Activated T-helper 1 cell treated with anti-CD3 and anti-CD28 coated beads, Interleukin-12 subunit alpha, Interleukin-12 subunit beta, Interleukin-2, Interleukin-4 antibody, amounts not matched to agents 30 ng/mL and 10 ng/mL and 1 ng/mL, durations not matched to agents 14 hours and 24 hours and 36 hours (primary cell): ENCODE results near the gene SRSF12. TPM values are rescaled to one million over a fixed set of nuclear protein-coding genes. Genes with fewer than 3 reads are reported as not detected.
"Not testable (repeated sequence)": the region's sequence is repeated elsewhere in the genome, so short reads cannot be mapped to it uniquely, and the experiment has no call there.

Experiments used
- DNase-seq: peaks from one replicate; pipeline ENCODE4 v3.0.0; 2021; ENCODE audit warnings: low spot score
- H3K27ac Mint-ChIP-seq: one replicate; pipeline ENCODE4 v1.8.0; 2021; ENCODE audit warnings: mild to moderate bottlenecking, mixed read lengths
- H3K27me3 Mint-ChIP-seq: one replicate; pipeline ENCODE4 v1.8.0; 2022; ENCODE audit warnings: mild to moderate bottlenecking, moderate library complexity, mixed read lengths; ENCODE audit not compliant: insufficient read depth
- H3K36me3 Mint-ChIP-seq: one replicate; pipeline ENCODE4 v1.8.0; 2021; ENCODE audit warnings: low read depth, mixed read lengths
- H3K4me1 Mint-ChIP-seq: one replicate; pipeline ENCODE4 v1.8.0; 2021; ENCODE audit warnings: low read depth, mixed read lengths
- H3K4me3 Mint-ChIP-seq: one replicate; pipeline ENCODE4 v1.8.0; 2021; ENCODE audit warnings: mild to moderate bottlenecking, moderate library complexity, mixed read lengths
- H3K9me3 Mint-ChIP-seq: one replicate; pipeline ENCODE4 v1.8.0; 2021; ENCODE audit warnings: mixed read lengths
- intact Hi-C: fragments of 100-400 bp; cut with micrococcal nuclease; formaldehyde crosslinking; loops from one replicate; pipeline ENCODE4 v1.15.1; 2024
- total RNA-seq: library from RNA; stranded (reverse); gene quantifications from 2 replicates; pipeline ENCODE4 v1.2.3, GENCODE V29; 2022

The SRSF12 gene
- total RNA-seq, 1 donor from 2014 or later: 0.10 TPM

DNA sequence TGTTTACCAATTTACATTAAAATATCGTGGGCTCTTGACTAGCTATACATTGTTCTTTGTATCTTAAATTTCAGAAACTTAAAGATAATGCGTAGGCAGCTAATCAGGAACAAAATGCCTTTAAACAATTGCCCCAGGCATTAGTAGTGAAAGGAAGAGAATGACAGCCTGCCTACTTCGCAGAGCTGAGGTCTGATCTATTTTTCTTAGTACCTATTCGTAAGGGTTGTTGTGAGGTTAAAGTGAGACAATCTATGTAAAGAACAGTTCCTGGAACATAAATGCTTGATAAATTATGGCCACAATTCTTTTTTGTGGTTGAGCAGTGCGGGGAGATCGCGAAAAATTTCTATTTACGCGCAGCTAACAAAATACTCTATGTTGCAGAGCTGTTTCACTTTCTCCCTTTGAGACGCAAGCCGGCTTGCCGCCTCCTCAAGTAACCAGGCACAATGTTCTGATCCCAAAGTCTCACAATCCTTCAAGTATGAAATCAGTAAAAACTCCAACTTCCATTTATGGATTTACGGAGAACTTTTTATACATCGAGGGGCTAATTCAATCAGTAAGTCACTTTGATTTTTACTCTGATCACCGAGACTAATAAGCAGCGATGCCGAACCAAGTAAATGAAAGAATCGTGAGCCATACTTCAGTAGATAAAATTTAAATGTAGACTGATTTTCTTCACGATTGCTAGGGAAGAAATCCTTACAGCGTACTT is 38.2 kb downstream of the SRSF12 start:
- peak; percentile 56 for DNase-seq
- Mint-ChIP-seq H3K27ac (peak overlapping the region; percentile 98), H3K4me1 (peaks cover 34% of the 10 kb centered on the region), H3K4me3 (peak overlapping the region; percentile 95), H3K9me3 (no peaks in the 10 kb centered on the region), H3K36me3 (peaks cover 17% of the 10 kb centered on the region), H3K27me3 (no peaks in the 10 kb centered on the region)
- intact Hi-C loops: loop anchor here (1.0 to 5.0 kb wide), 10 partner anchors 66 to 1925 kb away; partner anchors contain the start of genes AKIRIN2, MDN1, RNGTT and RRAGD

DNA sequence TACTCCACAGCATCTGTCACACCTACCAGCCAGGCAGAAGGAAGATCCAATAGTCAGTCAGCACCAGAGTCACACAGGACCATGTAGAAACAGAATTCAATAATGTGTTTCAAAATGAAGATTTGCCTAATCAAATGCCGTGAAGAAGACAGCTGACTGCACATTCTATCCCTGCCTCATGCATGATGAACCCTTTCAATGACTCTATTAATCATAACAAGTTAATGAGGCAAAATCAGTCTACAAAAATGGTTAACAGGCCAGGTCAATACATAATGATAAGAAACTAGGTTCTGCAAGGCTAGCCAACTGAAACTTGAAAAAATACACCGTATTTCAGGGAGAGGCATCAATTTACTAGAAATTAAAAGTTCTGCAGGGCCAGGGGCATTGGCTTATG is 44.0 kb downstream of the SRSF12 start:
- intact Hi-C loops: no loop called here
- DNase-seq: no peak
- H3K4me3 Mint-ChIP-seq: no peak overlapping the region
- no peak overlapping the region for H3K27ac Mint-ChIP-seq
- peaks cover 1% of the 10 kb centered on the region for H3K36me3 Mint-ChIP-seq
- H3K9me3 Mint-ChIP-seq: no peaks in the 10 kb centered on the region
- no peaks in the 10 kb centered on the region for H3K27me3 Mint-ChIP-seq
- H3K4me1 Mint-ChIP-seq: peaks cover 10% of the 10 kb centered on the region

DNA sequence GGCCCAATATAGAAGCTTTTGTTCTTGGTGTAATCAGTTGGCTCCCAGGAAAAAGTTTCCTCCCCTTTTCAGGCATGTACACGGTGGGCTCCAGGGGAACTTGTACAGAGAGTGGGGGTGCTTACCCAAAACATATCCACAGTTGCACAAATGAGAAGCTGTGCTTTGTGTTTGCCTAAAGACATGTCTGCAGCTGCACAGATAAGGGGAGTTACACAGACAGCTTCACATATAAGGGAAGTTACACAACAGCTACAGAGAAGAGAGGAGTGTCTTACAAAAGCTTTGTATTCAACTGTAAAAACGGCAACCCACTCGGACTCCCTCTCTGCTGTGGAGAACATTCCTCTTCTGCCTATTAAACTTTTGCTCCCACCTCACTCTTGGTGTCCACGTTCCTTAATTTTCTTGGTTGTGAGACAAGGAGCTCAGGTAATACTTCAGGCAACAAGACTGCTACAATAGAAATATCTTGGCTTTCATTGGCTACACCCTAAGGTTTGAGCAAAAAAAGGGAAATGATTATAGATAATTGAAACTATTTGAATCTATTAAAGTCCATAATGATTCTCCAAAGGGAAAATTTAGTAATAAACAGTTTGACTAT is 44.8 kb downstream of the SRSF12 start:
- no peak overlapping the region for H3K27ac Mint-ChIP-seq
- H3K36me3 Mint-ChIP-seq: peaks cover 1% of the 10 kb centered on the region
- peaks cover 5% of the 10 kb centered on the region for H3K4me1 Mint-ChIP-seq
- no peaks in the 10 kb centered on the region for H3K9me3 Mint-ChIP-seq
- H3K27me3 Mint-ChIP-seq: no peaks in the 10 kb centered on the region
- intact Hi-C loops: no loop called here
- no peak for DNase-seq
- H3K4me3 Mint-ChIP-seq: no peak overlapping the region

DNA sequence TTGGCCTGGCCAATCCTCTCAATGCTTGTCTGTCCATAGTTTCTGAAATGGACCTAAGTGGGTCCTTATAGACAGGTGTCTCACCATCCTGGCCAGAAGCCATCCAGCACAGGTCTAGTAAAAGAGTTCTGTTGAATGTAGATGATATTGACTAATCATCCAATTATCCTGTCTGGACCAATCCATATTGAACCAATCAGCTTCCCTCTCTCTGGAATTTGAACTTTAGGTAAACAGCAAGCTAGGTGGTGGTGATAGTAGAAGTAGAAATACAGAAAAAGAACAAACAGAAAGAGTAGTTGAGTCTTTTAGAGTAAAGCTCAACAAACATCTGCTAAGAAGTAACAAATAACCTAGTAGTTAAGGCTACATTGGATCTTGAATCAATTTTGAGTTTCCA is 46.8 kb downstream of the SRSF12 start:
- Mint-ChIP-seq H3K27me3 (peaks cover 9% of the 10 kb centered on the region), H3K4me3 (no peak overlapping the region), H3K4me1 (no peaks in the 10 kb centered on the region), H3K27ac (no peak overlapping the region), H3K9me3 (no peaks in the 10 kb centered on the region), H3K36me3 (no peaks in the 10 kb centered on the region)
- intact Hi-C loops: no loop called here
- no peak for DNase-seq

DNA sequence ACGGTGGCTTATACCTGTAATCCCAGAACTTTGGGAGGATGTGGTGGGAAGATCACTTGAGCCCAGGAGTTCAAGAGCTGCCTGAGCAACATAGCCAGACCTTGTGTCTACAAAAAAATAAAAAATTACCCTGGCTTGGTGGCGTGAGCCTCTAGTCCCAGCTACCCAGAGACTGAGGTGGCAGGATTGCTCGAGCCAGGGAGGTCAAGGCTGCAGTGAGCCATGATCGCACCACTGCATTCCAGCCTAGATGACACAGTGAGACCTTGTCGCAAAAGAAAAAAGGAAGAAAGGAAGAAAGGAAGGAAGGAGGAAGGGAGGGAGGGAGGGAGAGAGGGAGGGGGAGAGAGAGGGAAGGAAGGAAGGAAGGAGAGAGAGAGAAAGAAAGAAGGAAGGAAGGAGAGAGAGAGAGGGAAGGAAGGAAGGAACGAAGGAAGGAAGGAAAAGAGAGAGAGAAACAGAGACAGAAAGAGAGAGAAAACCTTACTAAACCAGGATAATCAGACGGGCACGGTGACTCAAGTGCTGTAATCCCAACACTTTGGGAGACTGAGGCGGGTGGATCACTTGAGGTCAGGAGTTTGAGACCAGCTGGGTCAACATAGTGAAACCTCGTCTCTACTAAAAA is 48.2 kb downstream of the SRSF12 start:
- Mint-ChIP-seq H3K4me3 (no peak overlapping the region), H3K27ac (no peak overlapping the region), H3K27me3 (peaks cover 9% of the 10 kb centered on the region), H3K4me1 (no peaks in the 10 kb centered on the region), H3K36me3 (no peaks in the 10 kb centered on the region), H3K9me3 (no peaks in the 10 kb centered on the region)
- DNase-seq: no peak
- intact Hi-C loops: no loop called here

DNA sequence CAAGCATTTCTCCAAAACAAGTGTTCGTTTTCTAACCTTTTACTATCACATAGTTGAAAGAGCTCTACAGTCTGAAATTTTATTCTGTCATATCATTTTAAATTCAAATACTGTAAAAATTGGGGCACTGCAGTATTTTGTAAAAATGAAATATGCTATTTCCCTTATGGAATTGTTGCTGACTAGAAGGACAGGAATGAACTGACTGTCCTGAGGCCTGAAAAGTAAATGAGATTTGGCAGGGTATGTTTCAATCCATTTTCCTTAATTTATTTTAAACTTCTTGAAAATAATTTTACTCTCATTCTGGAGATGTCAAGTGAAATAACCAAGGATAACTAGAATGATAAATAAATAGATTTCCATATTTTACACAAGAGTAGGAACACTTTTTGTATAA is 49.2 kb downstream of the SRSF12 start:
- Mint-ChIP-seq H3K4me3 (no peak overlapping the region), H3K27me3 (peaks cover 9% of the 10 kb centered on the region), H3K27ac (no peak overlapping the region), H3K9me3 (no peaks in the 10 kb centered on the region), H3K4me1 (no peaks in the 10 kb centered on the region), H3K36me3 (no peaks in the 10 kb centered on the region)
- DNase-seq: no peak
- intact Hi-C loops: no loop called here

DNA sequence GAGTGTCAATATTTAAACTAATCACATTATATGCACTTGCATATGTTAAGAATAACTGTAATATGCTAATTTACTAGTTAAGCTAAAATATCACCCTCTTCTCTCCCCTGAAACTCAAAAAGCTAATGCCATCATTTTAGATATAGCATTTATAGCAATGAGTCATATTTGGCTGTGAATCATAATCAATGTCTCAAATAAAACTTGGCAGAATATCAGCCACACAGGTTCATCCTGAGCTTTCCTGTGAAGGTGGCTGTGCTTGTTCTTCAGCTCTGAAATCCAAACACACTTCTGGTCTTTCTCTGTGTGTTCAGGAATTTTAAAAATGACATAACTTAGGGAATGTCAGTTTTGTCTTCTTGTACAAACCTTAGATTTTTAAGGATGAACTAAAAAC is 50.1 kb downstream of the SRSF12 start:
- intact Hi-C loops: no loop called here
- no peak overlapping the region for H3K27ac Mint-ChIP-seq
- no peaks in the 10 kb centered on the region for H3K4me1 Mint-ChIP-seq
- H3K36me3 Mint-ChIP-seq: no peaks in the 10 kb centered on the region
- no peak overlapping the region for H3K4me3 Mint-ChIP-seq
- peaks cover 9% of the 10 kb centered on the region for H3K27me3 Mint-ChIP-seq
- no peaks in the 10 kb centered on the region for H3K9me3 Mint-ChIP-seq
- DNase-seq: no peak

DNA sequence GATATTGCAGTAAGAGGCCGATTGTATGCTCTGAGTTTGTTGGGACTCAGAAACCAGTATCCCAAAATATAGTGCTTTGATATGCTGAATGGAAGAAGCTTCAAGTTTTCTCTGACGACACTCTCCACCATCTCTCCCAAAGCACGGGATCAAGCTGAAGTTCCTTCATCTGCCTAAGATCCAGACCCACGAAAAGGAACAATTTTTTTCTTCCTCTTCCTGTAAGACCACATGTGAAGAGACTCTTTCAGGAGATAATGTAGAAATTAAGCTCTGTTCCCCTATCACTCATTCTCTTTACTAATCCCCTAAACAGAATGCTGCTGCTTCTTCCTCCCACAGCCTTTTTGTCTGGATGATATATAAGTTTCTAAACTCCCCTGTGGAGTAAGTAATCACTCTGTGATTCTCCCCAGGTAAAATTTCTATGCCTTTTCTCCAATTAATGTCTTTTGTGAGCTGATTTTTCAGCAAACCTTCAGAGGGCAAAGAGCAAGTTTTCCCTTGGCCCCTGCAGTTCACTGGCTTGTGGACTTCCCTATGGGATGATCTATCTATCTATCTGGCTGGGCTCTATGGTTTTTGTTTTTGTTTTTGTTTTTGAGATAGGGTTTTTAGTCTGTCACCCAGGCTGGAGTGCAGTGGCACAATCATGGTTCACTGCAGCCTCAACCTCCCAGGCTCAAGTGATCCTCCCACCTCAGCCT is 50.8 kb downstream of the SRSF12 start:
- intact Hi-C loops: no loop called here
- Mint-ChIP-seq H3K4me1 (no peaks in the 10 kb centered on the region), H3K27ac (no peak overlapping the region), H3K4me3 (no peak overlapping the region), H3K36me3 (no peaks in the 10 kb centered on the region), H3K9me3 (no peaks in the 10 kb centered on the region), H3K27me3 (peaks cover 9% of the 10 kb centered on the region)
- no peak for DNase-seq

DNA sequence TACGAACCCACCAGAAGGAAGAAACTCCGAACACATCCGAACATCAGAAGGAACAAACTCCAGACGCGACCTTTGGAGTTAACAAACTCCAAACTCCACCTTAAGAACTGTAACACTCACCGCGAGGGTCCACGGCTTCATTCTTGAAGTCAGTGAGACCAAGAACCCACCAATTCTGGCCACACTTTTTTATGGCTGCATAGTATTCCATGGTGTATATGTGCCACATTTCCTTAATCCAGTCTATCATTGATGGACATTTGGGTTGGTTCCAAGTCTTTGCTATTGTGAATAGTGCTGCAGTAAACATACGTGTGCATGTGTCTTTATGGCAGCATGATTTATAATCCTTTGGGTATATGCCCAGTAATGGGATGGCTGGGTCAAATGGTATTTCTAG is 51.8 kb downstream of the SRSF12 start:
- H3K27ac Mint-ChIP-seq, DNase-seq, H3K4me1 Mint-ChIP-seq, H3K9me3 Mint-ChIP-seq, intact Hi-C loops, H3K36me3 Mint-ChIP-seq, H3K27me3 Mint-ChIP-seq, H3K4me3 Mint-ChIP-seq: not testable (repeated sequence)

DNA sequence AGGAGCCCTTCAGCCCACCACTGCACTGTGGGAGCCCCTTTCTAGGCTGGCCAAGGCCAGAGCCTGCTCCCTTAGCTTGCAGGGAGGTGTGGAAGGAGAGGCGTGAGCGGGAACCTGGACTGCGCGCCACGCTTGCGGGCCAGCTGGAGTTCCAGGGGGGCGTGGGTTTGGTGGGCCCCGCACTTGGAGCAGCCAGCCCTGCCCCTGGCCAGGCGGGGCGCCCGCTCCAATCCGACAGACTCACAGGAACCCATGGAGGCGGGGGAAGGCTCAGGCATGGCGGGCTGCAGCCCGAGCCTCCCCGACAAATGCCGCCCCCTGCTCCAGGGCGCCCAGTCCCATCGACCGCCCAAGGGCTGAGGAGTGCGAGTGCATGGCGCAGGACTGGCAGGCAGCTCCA is 52.9 kb downstream of the SRSF12 start:
- H3K4me1 Mint-ChIP-seq, H3K36me3 Mint-ChIP-seq, intact Hi-C loops, H3K4me3 Mint-ChIP-seq, DNase-seq, H3K27ac Mint-ChIP-seq, H3K9me3 Mint-ChIP-seq, H3K27me3 Mint-ChIP-seq: not testable (repeated sequence)

DNA sequence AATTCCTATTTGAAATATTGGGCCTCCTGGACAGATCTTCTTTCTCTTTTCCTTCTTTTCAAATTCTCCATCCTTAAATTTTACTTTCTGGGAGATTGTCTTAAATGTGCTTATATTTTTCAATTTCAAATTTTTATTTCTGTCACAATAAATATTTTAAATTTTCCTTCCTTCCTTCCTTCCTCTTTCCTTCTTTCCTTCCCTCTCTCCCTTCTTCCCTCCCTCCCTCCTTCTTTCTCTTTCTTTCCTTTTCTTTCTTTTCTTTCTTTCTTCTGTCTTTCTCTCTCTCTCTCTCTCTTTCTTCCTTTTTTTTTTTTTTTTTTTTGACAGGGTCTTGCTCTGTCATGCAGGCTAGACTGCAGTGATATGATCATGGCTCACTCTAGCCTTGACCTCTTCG is 54.0 kb downstream of the SRSF12 start:
- H3K4me1 Mint-ChIP-seq: no peaks in the 10 kb centered on the region
- no peaks in the 10 kb centered on the region for H3K9me3 Mint-ChIP-seq
- no peak overlapping the region for H3K4me3 Mint-ChIP-seq
- peaks cover 9% of the 10 kb centered on the region for H3K27me3 Mint-ChIP-seq
- intact Hi-C loops: no loop called here
- no peak overlapping the region for H3K27ac Mint-ChIP-seq
- DNase-seq: no peak
- no peaks in the 10 kb centered on the region for H3K36me3 Mint-ChIP-seq

DNA sequence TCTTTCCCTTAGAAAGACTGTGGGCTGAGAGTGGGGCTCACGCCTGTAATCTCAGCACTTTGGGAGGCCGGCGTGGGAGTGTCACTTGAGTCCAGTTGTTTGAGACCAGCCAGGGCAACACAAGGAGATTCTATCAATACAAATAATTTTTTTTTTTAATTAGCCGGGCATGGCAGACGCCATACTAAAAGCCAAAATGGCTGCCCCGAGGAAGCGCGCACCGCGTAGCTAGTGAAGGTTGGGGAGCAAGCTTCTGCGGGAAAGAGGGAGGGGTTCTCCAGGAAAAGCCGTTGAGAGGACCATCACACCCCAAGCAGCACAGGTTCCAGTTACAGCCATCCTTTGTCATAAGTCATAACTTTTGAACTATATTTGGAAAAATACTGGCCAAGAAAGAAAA is 58.6 kb downstream of the SRSF12 start:
- H3K27ac Mint-ChIP-seq: no peak overlapping the region
- intact Hi-C loops: no loop called here
- H3K4me3 Mint-ChIP-seq: no peak overlapping the region
- H3K9me3 Mint-ChIP-seq: no peaks in the 10 kb centered on the region
- H3K27me3 Mint-ChIP-seq: peaks cover 5% of the 10 kb centered on the region
- no peak for DNase-seq
- no peaks in the 10 kb centered on the region for H3K36me3 Mint-ChIP-seq
- no peaks in the 10 kb centered on the region for H3K4me1 Mint-ChIP-seq

DNA sequence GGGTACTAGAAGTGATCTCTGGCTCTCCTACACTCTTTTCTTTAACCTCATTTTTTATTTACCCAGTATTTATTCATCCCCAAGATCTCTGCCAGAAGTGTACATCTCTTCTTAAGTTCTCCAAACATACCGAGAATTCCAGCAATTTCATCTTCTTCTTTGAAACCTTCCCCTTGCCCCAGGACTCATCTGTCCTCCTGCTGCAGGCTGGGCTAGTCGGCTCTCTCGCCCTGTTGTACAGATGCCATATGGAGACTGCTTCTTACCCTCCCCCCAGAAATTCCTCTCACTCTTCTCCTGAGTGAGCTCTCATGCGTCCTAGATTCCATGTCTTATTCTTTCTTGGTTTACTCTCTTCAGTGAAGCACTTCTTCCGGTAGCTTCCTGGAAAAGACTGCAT is 59.2 kb downstream of the SRSF12 start:
- H3K4me3 Mint-ChIP-seq: no peak overlapping the region
- H3K4me1 Mint-ChIP-seq: no peaks in the 10 kb centered on the region
- DNase-seq: no peak
- intact Hi-C loops: no loop called here
- no peak overlapping the region for H3K27ac Mint-ChIP-seq
- no peaks in the 10 kb centered on the region for H3K9me3 Mint-ChIP-seq
- peaks cover 5% of the 10 kb centered on the region for H3K27me3 Mint-ChIP-seq
- H3K36me3 Mint-ChIP-seq: no peaks in the 10 kb centered on the region
